Right lobe of liver (tissue), 4 donors: ENCODE measurements around the gene PHF14.

Experiments
- POLR2A ChIP-seq: fragments of 450-650 bp; IDR thresholded peaks from one replicate; pipeline ENCODE4 v1.6.1; 2017; ENCODE audit warnings: antibody characterized with exemption, mild to moderate bottlenecking
- TF ChIP-seq, protein P1 (sequence below), 4 donors: fragments of 200-600 bp in 3 of 4; fragments of 450-650 bp in 1 of 4; IDR thresholded peaks; one replicate each; pipeline versions ENCODE4 v1.5.1 to v1.8.0; 2016 to 2022; ENCODE audit warnings: antibody characterized with exemption in 4 of 4, mild to moderate bottlenecking in 2 of 4
- donor health status: DM: no; HTN: no; CAD: no.
- donor health status: DM: no; HTN: no; CAD: no.
- donor health status: DM: no; HTN: yes; CAD: no.

DNA sequence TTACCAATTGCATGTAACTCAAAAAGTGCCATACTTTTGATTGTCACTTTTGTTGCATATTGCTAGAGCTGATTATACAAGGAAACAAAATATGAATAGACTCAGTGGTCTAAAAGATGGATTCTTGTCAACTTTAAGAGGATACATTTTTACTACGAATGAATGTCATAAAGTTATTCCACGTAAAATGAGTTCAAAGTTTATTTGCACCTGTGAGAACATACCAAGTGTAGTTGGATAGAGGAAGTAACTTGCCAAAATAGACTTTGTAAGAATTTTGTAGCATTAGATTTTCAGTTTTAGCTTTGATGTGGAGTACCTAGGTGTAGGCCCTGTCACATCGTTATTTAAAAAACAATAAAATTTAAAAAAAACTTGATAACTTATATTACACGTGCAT is 106.2 kb downstream of the PHF14 start:
- TF ChIP-seq, protein P1, sequence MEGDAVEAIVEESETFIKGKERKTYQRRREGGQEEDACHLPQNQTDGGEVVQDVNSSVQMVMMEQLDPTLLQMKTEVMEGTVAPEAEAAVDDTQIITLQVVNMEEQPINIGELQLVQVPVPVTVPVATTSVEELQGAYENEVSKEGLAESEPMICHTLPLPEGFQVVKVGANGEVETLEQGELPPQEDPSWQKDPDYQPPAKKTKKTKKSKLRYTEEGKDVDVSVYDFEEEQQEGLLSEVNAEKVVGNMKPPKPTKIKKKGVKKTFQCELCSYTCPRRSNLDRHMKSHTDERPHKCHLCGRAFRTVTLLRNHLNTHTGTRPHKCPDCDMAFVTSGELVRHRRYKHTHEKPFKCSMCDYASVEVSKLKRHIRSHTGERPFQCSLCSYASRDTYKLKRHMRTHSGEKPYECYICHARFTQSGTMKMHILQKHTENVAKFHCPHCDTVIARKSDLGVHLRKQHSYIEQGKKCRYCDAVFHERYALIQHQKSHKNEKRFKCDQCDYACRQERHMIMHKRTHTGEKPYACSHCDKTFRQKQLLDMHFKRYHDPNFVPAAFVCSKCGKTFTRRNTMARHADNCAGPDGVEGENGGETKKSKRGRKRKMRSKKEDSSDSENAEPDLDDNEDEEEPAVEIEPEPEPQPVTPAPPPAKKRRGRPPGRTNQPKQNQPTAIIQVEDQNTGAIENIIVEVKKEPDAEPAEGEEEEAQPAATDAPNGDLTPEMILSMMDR (IDR thresholded peaks at IDR 0.05), result no peak
- TF ChIP-seq POLR2A, result no peak
